HEK293T (cell line): ENCODE measurements around the gene HOXB3.

Experiments used
- CTCF ChIA-PET: fragments of 350-600 bp; formaldehyde crosslinking; extraction: SDS; loops from one replicate; lab custom pipeline; 2021; ENCODE audit warnings: antibody characterized with exemption, inconsistent platforms; lab: Yijun Ruan, JAX
- POLR2A ChIA-PET: fragments of 350-600 bp; formaldehyde crosslinking; extraction: SDS; loops from one replicate; lab custom pipeline; 2020; ENCODE audit warnings: antibody characterized with exemption, inconsistent platforms; lab: Yijun Ruan, JAX
- DNase-seq: peaks from one replicate; pipeline ENCODE4 v3.0.0; 2012; ENCODE audit warnings: mixed read lengths; ENCODE audit errors: extremely low spot score
- ARNT ChIP-seq: fragments of 450-650 bp; IDR thresholded peaks from 2 replicates; pipeline ENCODE4 v1.6.1; 2017; ENCODE audit warnings: mild to moderate bottlenecking
- BHLHE40 ChIP-seq: fragments of 450-650 bp; IDR thresholded peaks from 2 replicates; pipeline ENCODE4 v1.6.1; 2016; ENCODE audit warnings: mild to moderate bottlenecking, moderate library complexity, borderline replicate concordance
- CTBP1 ChIP-seq: fragments of 450-650 bp; IDR thresholded peaks from 2 replicates; pipeline ENCODE4 v1.6.1; 2016; ENCODE audit warnings: borderline replicate concordance
- ELF4 ChIP-seq: fragments of 450-650 bp; IDR thresholded peaks from 2 replicates; pipeline ENCODE4 v1.6.1; 2017; ENCODE audit warnings: antibody characterized with exemption
- FOXA1 ChIP-seq: fragments of 450-650 bp; IDR thresholded peaks from 2 replicates; pipeline ENCODE4 v1.6.1; 2016; ENCODE audit warnings: mild to moderate bottlenecking
- FOXK2 ChIP-seq: fragments of 450-650 bp; IDR thresholded peaks from 2 replicates; pipeline ENCODE4 v1.6.1; 2016; ENCODE audit warnings: mild to moderate bottlenecking
- FOXM1 ChIP-seq: fragments of 450-650 bp; IDR thresholded peaks from 2 replicates; pipeline ENCODE4 v1.6.1; 2017; ENCODE audit warnings: mild to moderate bottlenecking, borderline replicate concordance
- HDGF ChIP-seq: fragments of 450-650 bp; IDR thresholded peaks from 2 replicates; pipeline ENCODE4 v1.6.1; 2017; ENCODE audit warnings: antibody characterized with exemption, borderline replicate concordance
- L3MBTL2 ChIP-seq: fragments of 450-650 bp; conservative IDR thresholded peaks from 2 replicates; pipeline ENCODE4 v1.6.1; 2016; ENCODE audit warnings: mild to moderate bottlenecking
- LEF1 ChIP-seq: fragments of 450-650 bp; IDR thresholded peaks from 2 replicates; pipeline ENCODE4 v1.6.1; 2017; ENCODE audit warnings: mild to moderate bottlenecking, borderline replicate concordance
- NFRKB ChIP-seq: fragments of 450-650 bp; IDR thresholded peaks from 2 replicates; pipeline ENCODE4 v1.6.1; 2016; ENCODE audit warnings: mild to moderate bottlenecking, moderate library complexity
- PKNOX1 ChIP-seq: fragments of 450-650 bp; IDR thresholded peaks from 2 replicates; pipeline ENCODE4 v1.6.1; 2016
- SP1 ChIP-seq: fragments of 450-650 bp; IDR thresholded peaks from 2 replicates; pipeline ENCODE4 v1.6.1; 2017
- SUZ12 ChIP-seq: fragments of 450-650 bp; IDR thresholded peaks from 2 replicates; pipeline ENCODE4 v1.6.1; 2016; ENCODE audit warnings: mild to moderate bottlenecking
- TARDBP ChIP-seq: fragments of 450-650 bp; IDR thresholded peaks from 2 replicates; pipeline ENCODE4 v1.6.1; 2016
- ZNF384 ChIP-seq: fragments of 450-650 bp; IDR thresholded peaks from 2 replicates; pipeline ENCODE4 v1.6.1; 2016

HOXB3 gene

GRCh38 chr17:48545022-48545375 lies 45.0 kb downstream of the HOXB3 start, which contains the start of gene HOXB2:
HOXB2 (minus strand) TSS chr17:48545109; CDS start chr17:48544911, 198 bp downstream.
- peak; percentile 44 for DNase-seq
- CTCF ChIA-PET: no interaction called here
- no peak for TF ChIP-seq ARNT
- TF ChIP-seq LEF1: no peak
- TF ChIP-seq CTBP1: no peak
- no peak for TF ChIP-seq PKNOX1
- TF ChIP-seq FOXM1: no peak
- no peak for TF ChIP-seq SUZ12
- TF ChIP-seq HDGF: no peak
- TF ChIP-seq NFRKB: no peak
- POLR2A ChIA-PET: no interaction called here

- DNase-seq: peak; percentile 70
- POLR2A ChIA-PET: interaction anchor here (3.5 kb wide), 1 partner anchor 44 kb away, joined by 18 read pairs; the partner anchor contains the start of gene HOXB3
Observed at GRCh38 chr17:48544349-48545021, 45.6 kb downstream of the HOXB3 start.

GRCh38 chr17:48543854-48544348 lies 46.1 kb downstream of the HOXB3 start:
- CTCF ChIA-PET: interaction anchor here (0.6 to 0.7 kb wide), 2 partner anchors 19 to 681 kb away, joined by 3 read pairs; no protein-coding TSS in a partner anchor
- POLR2A ChIA-PET: interaction anchor here (0.7 to 3.5 kb wide), 2 partner anchors 45 to 91 kb away, joined by 3 to 18 read pairs; partner anchors contain the start of gene HOXB3
- TF ChIP-seq FOXK2 (no peak), BHLHE40 (no peak), SP1 (no peak), FOXM1 (no peak), FOXA1 (no peak), ELF4 (no peak), HDGF (no peak), L3MBTL2 (no peak), ARNT (no peak), ZNF384 (no peak), LEF1 (no peak), NFRKB (no peak), SUZ12 (no peak), CTBP1 (no peak), PKNOX1 (no peak), TARDBP (no peak)
- no peak for DNase-seq

More at GRCh38 chr17:48544349-48545021, 45.6 kb downstream of the HOXB3 start:
- CTCF ChIA-PET: interaction anchor here (0.6 kb wide), 1 partner anchor 681 kb away, joined by 3 read pairs; no protein-coding TSS in a partner anchor
- TF ChIP-seq ELF4 (no peak), CTBP1 (peak; percentile 58; the same call in 1 of the 2 replicates), NFRKB (no peak), BHLHE40 (no peak), FOXK2 (no peak), PKNOX1 (peak; percentile 93), L3MBTL2 (no peak; the same call in 1 of the 2 replicates), HDGF (no peak), ARNT (no peak), SP1 (no peak), SUZ12 (no peak), FOXA1 (no peak), LEF1 (no peak), ZNF384 (0 out of 2 replicates have a peak, but pooled peaks have one; percentile 46), TARDBP (no peak), FOXM1 (0 out of 2 replicates have a peak, but pooled peaks have one; percentile 51)

- POLR2A ChIA-PET: interaction anchor here (0.7 to 3.5 kb wide), 3 partner anchors 10 to 91 kb away, joined by 3 to 18 read pairs (median 6); partner anchors contain the start of gene HOXB3
- TF ChIP-seq L3MBTL2 (no peak), TARDBP (no peak)
- DNase-seq: peak; percentile 45
- CTCF ChIA-PET: interaction anchor here (0.6 to 0.7 kb wide), 2 partner anchors 19 to 680 kb away, joined by 3 read pairs; no protein-coding TSS in a partner anchor
Observed at GRCh38 chr17:48543107-48543853, 46.8 kb downstream of the HOXB3 start.

GRCh38 chr17:48542698-48543106 lies 47.3 kb downstream of the HOXB3 start:
- POLR2A ChIA-PET: interaction anchor here (1.6 to 3.5 kb wide), 2 partner anchors 10 to 46 kb away, joined by 6 to 18 read pairs; partner anchors contain the start of gene HOXB3
- CTCF ChIA-PET: no interaction called here
- TF ChIP-seq PKNOX1 (no peak), NFRKB (no peak), ARNT (no peak), CTBP1 (no peak), BHLHE40 (no peak), SP1 (no peak), LEF1 (no peak), ELF4 (no peak), HDGF (no peak), FOXA1 (no peak), TARDBP (no peak), ZNF384 (no peak), FOXM1 (no peak)
- no peak for DNase-seq
